EH (cell line): ENCODE data around the gene CAMK2A.

ENCODE experiments used
- DNase-seq: peaks from one replicate; pipeline ENCODE4 v3.0.0-alpha.2; 2015; ENCODE audit warnings: low read depth

Gene CAMK2A

DNA sequence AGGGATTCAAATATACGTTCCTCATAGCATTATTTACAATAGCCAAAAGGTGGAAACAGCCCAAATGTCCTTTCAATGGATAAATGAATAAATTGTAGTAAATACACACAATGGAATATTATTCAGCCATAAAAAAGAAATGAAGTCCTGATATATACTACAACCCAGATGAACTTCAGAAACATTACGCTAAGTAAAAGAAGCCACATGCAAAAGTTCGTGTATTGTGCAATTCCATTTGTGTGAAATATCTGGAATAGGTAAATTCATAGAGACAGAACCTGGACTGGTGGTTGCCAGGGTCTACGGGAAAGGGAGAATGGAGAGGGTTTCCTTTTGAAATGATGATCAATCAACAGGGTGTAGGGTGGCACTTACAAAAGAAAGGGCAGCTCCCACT is 25.7 kb upstream of the CAMK2A start:
- no peak for DNase-seq

DNA sequence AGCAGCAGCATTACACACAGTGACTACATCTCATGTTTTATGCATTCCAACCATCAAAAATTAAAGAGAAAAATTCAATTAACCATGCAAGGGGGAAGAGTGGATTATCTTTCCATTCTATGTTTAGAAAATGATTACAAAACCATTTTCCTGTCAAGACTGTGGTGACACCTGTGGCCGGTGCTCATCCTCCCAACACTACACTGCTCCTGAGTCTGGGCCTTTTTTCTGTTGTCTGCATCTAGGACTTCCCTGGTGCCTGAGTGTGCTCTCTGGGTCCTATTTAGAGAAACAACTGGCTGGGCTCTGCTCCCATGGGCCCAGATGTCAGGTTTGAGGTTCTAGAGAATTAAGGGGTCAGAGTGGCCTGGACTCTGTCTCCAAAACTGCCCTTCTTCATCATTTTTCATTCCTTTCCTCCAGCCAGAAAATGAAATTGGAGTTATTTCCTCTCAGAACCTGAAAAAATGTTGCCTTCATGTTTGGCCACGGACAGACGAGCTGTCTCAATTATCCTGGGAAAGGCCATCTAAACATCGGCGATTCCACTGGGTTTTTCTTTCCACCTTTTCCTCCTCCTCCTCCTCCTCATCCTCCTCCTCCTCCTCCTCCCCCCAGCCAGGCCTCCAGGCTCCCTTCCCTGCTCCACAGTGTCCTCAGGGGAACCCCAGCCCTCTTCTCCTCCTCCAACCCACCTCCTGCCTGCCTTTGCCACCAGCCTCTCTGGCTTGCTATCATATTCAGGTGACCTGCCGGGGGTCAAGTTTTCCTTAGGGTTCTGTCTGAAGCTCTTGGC is 24.5 kb upstream of the CAMK2A start:
- no peak for DNase-seq

DNA sequence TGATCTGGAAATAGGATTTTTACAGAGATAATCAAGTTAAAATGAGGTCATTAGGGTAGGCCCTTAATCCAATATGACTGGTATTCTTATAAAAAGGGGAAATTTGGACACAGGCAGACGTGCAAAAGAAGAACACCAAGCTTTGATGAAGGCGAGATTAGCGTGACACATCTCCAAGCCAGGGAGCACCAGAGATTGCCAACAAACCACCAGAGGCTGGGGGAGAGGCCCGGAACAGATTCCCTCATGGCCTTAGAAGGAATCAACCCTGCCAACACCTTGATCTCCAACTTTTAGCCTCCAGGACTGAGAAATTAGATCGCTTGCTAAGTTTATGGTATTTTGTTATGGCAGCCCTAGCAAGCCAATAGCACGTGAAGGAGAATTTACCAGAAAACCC is 23.9 kb upstream of the CAMK2A start:
- DNase-seq = no peak

DNA sequence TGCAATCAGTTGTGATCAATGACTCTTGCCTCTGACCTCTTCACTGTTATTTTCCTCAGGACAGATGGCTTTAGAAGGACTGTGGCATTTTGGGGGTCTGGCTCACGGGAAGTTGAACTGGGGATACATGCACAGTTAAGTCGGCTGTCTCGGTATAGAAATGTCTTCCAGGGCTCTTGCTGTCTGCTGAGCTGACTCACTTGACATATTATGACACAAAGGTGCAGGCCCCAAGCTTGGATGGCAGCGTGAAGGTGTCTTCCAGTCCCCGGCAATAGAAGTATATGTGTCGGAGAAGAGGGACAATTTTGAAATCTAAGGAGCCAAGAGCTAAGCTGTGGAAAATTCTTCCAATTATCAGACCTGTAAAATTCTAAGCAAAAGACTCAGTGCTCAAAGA is 22.9 kb upstream of the CAMK2A start:
- DNase-seq = no peak

DNA sequence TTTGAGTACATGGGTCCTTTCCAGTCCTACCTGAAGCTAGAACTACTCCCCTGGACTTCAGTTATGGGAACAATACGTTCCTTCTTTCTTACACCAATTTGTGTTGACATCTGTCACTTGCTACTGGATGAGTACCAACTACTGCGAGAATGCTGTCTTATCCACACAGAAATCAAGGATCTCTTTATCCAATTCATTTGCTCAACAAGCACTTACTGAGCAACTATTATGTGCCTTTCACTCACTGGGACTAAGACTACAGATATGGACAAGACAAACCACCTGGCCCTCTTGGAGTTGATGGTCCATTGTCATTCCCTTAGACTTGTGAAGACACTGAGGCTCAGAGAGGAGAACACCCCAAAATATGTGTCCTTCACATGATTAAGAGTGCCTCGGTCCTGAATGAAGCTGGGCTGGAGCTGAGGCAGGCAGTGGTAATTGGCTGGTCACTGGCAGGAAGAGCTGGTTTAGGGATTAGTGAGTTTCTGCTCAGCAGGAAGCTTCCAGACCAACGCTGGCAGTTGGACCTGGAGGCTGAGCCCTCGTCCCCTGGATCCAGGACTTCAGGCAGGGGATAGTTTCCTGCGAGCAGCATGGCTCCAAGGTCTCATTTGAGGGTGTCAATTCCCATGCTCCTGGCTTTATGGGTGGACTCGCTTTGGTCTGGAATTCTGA is 21.6 kb upstream of the CAMK2A start:
- no peak for DNase-seq

DNA sequence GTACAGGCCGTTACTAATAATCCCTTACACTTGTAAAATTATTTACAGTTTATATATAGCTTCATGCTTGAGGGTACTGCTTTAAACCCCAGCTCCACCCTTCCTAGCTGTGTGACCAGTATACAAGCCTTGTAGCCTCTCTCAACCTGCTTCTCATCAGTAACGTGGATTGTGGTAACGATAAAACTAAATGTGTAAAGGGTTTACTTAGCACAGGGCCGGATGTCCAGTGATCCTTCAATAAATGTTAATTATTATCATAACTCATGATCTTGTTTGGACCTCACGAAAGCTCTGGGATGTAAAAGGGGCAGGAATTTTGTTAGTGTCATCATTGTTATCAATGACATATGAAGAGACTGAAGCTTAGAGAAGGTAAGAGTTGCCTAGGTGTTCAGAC is 20.7 kb upstream of the CAMK2A start:
- DNase-seq = no peak

DNA sequence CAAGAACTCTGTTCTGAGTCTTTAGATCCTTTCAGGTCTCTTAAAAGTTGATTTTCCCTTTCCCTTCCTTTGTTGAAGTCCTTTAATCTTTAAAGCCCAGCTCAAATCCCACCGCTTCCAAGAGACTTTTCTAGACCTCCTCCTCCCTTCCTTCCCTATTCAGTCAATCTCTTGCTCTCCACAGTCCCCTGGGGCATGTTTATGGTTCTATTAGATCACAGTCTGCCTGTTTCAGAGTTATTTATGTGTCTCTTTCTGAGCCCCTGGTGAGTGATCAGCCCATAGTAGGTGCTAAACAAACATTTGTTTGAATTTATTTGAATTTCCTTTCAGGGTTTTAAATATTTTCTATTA is 20.3 kb upstream of the CAMK2A start:
- DNase-seq = no peak

DNA sequence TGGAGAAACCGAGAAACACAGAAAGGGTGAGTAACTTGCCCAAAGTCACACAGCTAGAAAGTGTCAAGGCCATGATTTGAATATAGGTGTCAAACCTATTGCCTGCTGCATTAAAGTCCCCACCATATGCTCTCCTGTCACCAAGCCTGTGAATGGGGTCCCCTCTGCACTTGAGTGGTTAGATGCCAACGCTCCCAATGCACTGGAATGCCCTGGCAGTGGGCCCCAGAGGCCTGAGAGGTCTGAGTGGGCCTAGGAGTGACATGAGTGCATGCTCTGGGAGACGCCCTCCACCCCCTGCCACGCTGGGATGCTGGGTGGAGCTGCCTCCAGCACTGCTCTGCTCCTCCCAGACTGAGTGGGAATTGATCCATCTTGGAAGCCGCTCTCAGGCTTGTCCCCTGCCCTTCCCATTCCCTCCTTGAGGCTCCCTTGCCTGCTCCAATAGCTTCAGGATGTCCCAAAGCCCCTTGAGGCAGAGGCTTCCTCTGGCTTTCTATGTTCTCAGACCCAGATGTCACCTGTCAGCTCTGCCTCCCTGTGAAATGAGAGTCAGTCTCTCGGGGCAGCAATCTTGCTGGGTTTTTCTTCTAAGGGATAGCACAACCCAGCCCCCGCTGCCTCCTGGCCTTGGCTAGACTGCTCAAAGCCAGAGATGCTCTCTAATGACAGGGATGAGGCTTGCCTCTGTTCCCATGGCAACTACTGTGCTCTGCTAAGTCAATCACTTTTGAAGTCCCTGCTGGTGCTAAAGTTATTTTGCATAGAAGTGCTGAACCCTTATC is 19.7 kb upstream of the CAMK2A start:
- peak; percentile 39 for DNase-seq

DNA sequence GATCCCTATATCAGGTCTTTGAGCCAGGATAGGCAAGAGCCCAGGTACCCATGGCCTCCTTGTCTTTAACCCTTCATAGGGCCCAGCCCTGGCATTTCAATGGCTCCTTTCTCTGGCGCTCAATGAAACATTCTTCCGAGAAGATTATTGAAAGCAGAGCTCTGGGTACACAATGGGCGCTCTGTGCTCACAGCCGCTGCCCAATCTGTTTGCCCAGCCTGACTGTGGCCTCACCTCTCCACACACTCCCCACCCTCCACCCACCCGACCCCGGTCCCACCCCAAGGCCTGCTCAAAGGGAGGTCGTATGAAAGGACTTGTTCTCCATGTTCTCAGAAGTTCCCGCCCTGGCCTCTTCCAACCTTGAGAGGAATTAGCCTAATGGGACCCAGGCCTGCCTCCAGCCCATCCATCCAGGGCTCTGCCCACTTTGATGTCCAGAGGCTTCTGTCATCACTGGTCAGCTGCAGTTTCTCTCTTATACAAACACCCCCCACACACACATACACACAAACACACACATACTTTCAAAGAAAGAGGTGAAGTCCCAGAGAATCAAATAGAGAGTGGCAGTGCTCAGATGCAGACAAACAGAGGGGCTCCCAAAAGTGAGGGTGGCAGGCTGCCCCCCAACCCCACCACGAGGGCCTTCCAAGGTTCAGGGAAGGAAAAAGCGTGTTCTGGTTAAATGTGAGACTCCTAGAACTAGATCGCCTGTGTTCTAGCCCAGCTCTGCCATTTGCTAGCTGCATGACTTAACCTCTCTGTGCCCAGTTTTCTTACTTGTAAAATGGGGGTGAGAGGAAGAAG is 18.2 kb upstream of the CAMK2A start:
- no peak for DNase-seq

DNA sequence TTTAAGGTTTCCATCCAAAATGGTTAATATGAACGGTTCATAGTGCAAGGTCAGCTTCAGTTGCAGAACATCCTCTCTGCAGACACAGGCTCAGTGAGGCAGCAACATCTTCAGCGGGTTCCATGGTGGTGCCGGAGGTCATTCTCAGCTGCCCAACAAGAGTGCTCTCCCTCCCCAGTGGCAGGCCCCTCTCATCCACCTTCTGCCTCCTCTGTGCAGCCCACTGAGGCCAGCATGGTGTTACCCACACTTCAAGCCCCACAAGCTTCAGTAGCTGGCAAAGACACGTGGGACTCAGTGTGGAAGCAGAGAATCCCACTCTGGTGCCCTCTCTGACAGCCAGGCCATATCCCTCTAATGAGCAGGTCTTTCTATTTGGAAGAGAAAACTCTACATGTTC is 17.2 kb upstream of the CAMK2A start:
- DNase-seq = no peak

DNA sequence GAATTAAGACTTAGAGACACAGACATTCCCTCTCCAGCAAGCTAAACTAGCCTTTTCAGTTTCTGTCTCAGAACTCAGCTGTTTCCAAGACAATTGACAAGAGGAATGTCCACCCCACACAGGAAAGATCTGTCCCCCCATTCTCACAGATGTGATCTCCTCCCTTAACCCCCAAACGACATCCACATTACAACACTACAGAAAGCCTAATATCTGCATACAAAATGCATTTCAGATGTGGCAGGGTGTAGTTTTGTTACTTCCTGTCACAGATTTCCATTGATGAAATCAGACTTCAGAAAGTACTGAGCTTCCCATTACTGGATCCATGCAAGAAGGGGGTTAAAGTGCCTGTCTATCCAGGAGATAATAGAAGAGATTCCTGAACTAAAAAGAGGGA is 16.0 kb upstream of the CAMK2A start:
- DNase-seq = no peak

DNA sequence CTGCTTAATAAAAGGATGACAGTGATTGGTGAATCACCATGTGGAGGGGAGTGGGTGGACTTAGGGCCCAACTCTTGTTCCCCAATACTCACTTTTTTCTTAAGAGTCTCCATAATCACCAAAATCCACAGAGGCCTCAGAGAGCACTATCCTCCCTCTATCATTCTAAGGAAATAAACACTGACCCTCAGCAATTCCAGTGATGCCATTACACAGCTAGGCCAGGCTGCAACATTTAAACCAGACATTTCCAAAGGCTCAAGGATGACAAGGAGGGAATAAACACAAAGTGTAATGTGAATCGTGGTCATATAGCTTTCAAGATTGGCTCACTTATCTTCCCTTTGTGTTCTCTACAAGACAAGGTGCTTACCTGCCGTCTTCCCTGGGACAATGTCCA is 15.5 kb upstream of the CAMK2A start:
- no peak for DNase-seq

DNA sequence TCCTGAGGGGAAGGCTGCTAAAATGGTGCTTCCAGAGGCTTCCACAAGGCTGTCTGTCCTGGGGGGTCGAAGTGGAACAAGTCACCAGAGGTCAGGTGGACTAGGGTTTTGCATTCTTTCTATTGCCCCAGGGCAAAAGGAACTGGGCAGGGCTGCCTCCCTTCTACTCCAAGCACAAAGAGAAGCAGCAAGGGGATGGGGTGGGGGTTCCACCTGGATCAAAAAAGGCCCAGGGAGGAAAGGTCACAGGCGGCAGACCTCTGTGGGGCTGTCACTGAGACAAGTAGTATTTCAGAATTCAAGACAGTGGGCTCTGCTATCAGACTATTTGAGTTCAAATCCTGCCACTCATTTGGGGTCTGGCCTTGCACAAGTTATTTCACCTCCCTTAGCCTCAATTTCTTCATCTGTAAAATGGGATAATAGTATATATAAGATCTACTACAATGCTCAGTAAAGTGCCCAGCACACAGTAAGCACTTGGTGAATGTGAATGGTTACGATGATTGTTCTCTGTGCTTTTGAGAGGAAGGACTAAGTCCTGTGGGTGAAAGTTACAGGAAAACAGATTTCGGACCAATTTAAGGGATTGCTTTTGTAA is 15.0 kb upstream of the CAMK2A start:
- no peak for DNase-seq

DNA sequence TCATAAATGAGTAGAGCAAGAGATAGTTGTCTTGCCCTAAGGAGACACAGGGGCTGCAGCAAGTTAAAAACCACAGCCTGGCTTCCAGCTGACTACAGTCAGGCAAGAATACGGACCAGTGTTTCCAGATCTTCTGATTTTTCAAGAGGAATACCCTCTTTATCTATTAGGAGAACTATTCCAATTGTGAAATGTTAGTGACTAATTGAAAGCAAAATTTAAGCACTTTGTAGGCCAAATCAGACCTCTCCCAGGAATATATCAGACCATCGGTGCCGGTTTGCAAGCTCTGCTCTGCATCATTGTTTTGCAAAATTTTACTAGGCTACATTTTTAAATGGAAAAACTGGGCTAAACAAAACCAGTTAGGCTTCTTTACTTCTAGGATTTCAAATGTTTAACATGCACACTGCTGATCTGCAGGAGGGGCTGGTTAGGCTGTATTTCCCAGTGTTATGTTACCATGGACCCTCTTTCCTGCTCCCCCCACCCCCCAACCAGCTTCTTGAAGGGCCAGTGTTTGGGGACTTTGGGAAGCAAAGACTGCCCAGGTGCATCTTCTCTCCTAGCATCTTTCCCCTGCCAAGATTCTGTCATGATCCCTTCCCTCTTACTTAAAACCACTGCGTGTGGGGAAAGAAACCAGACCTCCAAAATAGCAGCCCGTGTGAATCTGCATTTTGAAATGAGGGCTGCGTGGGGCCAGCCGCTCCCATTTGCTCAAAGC is 14.2 kb upstream of the CAMK2A start:
- no peak for DNase-seq

DNA sequence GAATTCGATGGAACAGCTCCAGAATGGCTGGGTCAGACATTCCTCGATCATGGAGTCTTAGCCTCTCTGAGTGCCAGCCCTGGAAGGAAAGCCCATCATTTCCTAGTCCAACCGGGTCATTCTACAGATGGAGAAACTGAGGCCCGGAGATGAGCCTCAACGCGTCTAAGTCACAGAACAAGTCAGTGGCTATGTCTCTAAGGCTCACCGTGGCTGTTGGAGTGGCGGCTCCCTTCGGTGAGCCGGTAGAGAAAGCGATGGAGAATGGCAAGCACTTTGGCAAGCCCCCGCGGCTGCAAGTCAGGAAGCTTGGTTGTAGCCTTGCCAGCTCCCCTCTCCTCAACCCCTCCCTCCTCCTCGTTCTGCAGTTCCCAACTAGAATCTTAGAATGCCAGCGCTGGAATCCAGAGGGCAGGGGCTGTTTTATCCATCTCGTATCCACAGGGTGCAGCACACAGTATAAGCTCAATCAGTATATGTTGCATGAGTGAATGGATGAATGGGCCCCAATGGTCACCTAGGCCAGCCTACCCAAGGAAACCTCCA is 13.6 kb upstream of the CAMK2A start:
- no peak for DNase-seq

DNA sequence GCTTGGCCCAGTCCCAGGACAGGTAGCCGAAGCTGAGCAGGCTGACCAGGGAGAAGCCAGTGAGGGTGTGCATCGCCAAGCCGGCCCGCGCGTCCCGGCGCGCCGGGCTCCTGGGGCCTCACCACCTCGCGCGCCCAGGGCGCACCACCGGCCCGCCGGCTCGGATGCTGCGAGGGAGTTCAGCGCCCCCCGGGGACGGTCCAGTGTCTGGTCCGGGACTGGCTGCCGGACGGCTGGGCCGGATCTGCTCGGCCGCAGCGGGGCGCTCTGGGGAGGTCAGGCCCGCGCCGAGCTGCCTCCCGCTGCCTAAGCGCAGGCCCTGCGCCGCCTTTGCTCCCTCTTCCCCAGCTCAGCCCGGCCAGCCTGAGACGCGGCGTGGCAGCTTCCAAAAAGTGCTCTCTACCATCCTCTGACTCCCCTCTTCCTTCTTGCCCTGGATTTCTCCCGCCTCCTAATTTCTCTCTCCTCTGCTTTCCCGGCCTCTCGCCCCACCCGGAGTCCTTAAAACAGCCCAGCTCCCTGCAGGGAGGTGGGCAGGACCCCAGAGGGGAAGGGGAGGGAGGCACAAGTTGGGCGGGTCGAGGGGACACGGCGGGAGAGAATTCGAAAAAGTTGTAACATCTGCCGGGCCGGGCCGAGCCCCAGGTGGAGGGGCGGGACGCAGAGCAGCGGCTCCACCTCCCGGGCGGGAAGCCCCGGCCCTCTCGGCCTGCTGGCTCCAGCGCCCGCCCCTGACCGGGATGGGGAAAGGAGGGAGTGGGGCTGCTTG is 12.9 kb upstream of the CAMK2A start, which contains the start of gene ARSI:
TSS of gene ARSI (minus strand) at position 605 of the 769 bp plus-strand sequence. CDS start at position 73, 532 bp downstream.
- DNase-seq = peak; percentile 93

DNA sequence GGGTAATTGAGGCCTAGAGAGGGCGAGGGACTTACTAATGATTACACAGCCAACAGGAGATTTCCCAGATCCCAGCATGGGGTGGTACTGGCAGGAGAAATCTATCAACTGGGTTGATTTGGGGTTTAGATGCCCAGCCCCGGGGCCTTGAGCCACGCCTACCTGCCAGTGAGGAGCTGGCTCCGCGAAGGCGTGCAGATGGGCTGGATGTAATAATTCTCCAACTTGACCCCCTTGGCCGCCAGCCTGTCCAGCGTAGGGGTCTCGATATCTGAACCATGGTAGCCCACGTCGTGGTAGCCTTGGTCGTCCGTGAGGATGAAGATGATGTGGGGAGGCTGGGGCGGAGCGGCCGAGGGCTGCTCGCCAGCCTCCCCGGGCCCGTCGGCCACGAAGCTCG is 12.3 kb upstream of the CAMK2A start:
- no peak for DNase-seq

DNA sequence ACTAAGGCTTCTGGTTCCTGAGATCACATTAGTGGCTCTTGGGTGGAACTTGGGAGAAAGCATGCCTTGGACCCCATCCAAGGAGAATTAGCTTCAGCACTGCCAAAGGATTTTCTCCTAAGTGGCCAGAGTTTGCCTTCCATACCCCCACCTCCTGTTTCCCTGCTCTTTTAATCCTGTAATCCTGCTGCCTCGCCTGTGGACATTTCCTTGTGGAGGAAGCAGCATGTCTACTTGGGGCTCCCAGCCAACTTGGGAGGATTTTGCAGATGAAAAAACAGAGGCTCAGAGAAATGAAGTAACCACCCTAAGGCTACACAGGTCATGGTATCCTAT is 11.6 kb upstream of the CAMK2A start:
- DNase-seq = peak; percentile 79

DNA sequence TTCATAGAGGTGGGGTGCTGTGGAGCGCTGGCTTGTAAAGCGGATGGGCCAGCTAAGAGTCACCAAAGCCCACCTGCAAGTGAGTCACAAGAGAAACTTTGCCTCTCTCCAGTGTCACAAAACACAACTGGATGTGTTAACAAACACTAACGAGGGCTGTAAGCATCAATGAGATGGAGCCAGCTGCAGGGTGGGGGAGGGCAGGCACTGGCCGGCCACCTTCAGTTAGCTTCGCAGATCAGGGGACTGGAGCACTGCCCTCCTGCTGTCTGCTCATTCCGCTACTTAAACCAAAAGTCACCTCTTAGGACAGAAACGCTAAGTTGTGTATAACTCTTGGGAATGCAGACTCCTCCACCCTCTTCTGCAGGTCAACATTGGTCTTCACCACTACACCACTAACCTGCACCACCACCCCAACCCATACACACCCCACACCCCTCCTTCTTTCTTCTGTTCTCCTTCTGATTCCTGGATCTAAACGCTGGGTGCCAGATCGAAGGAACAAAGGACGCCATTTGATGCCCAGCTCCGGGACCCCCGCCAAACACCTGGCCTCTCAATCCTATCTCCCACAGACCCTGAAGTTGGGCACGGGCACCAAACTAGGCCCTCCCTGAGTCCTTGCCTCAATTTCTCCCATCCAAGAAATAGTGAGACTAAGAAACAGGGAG is 11.1 kb upstream of the CAMK2A start:
- no peak for DNase-seq
